HepG2 (cell line): ENCODE data around the gene WWC2. TPM values are rescaled to one million over a fixed set of nuclear protein-coding genes. Genes with fewer than 3 reads are reported as not detected.

Experiments used
- CBX5 ChIP-seq: sonication (generic); formaldehyde crosslinking; IDR thresholded peaks from 2 replicates; pipeline ENCODE4 v1.4.0; 2020; ENCODE audit warnings: missing genetic modification reagents, borderline replicate concordance
- ELF4 ChIP-seq: sonication (generic); formaldehyde crosslinking; IDR thresholded peaks from 2 replicates; pipeline ENCODE4 v1.5.0; 2020; ENCODE audit warnings: missing genetic modification reagents, mild to moderate bottlenecking, moderate library complexity, borderline replicate concordance
- ISX ChIP-seq: sonication (generic); formaldehyde crosslinking; conservative IDR thresholded peaks from 2 replicates; pipeline ENCODE4 v1.5.0; 2020; ENCODE audit warnings: missing genetic modification reagents
- KLF11 ChIP-seq: IDR thresholded peaks from 2 replicates; pipeline ENCODE4 v1.6.1; 2016; ENCODE audit warnings: missing compliant biosample characterization
- MYNN ChIP-seq: sonication (generic); formaldehyde crosslinking; IDR thresholded peaks from 2 replicates; pipeline ENCODE4 v1.4.0; 2020; ENCODE audit warnings: mild to moderate bottlenecking, low read depth, missing genetic modification reagents
- SOX13 ChIP-seq, 3 experiments: fragments of 450-650 bp in 1 of 3; sonication (generic) in 1 of 3; formaldehyde crosslinking in 1 of 3; IDR thresholded peaks in 2 of 3; conservative IDR thresholded peaks in 1 of 3; 2 replicates each; pipeline versions ENCODE4 v1.5.0 to v1.6.1; 2016 to 2020; ENCODE audit warnings: antibody characterized with exemption in 1 of 3, mild to moderate bottlenecking in 1 of 3, missing compliant biosample characterization in 1 of 3, missing genetic modification reagents in 1 of 3, moderate library complexity in 1 of 3
- SRSF1 ChIP-seq: fragments of 200-400 bp; formaldehyde crosslinking; optimal IDR thresholded peaks from 2 replicates; pipeline ENCODE3; 2017; ENCODE audit warnings: mild to moderate bottlenecking, low read depth, low read length, moderate library complexity
- ZNF101 ChIP-seq: sonication (generic); formaldehyde crosslinking; IDR thresholded peaks from 2 replicates; pipeline ENCODE4 v1.4.0; 2020; ENCODE audit warnings: mild to moderate bottlenecking, low read depth, missing genetic modification reagents, borderline replicate concordance
- ZNF33B ChIP-seq: sonication (generic); formaldehyde crosslinking; IDR thresholded peaks from 2 replicates; pipeline ENCODE4 v1.5.1; 2020; ENCODE audit warnings: mild to moderate bottlenecking, missing genetic modification reagents
- ZNF367 ChIP-seq: sonication (generic); formaldehyde crosslinking; IDR thresholded peaks from 2 replicates; pipeline ENCODE4 v1.4.0; 2020; ENCODE audit warnings: missing genetic modification reagents, borderline replicate concordance
- ZNF615 ChIP-seq: sonication (generic); formaldehyde crosslinking; IDR thresholded peaks from 2 replicates; pipeline ENCODE4 v1.5.0; 2020; ENCODE audit warnings: mild to moderate bottlenecking, missing genetic modification reagents, borderline replicate concordance
- ZNF788 ChIP-seq: sonication (generic); formaldehyde crosslinking; IDR thresholded peaks from 2 replicates; pipeline ENCODE4 v1.5.0; 2020; ENCODE audit warnings: mild to moderate bottlenecking, missing genetic modification reagents, borderline replicate concordance
- polyA plus RNA-seq, 8 experiments: library from polyadenylated mRNA; depleted of rRNA in 3 of 8; stranded (reverse) in 7 of 8; unstranded in 1 of 8; fragments of >200 nt; fragmentation: Illumina TruSeq in 4 of 8; extraction: Trizol in 4 of 8; gene quantifications; 2 replicates each; pipeline versions ENCODE4 v1.2.1 to v1.2.3, GENCODE V29; 2011 to 2016; ENCODE audit warnings: low read depth in 4 of 8, missing spikeins in 1 of 8, mixed read lengths in 1 of 8; ENCODE audit not compliant: insufficient read depth in 1 of 8
- total RNA-seq, 5 experiments: library from RNA; depleted of rRNA; stranded (reverse); fragments of >200 nt; fragmentation: Illumina TruSeq; extraction: Trizol; gene quantifications; 2 replicates each; pipeline ENCODE4 v1.2.3, GENCODE V29; 2016; ENCODE audit warnings: low read depth in 1 of 5
- TF ChIP-seq, protein P1 (sequence below): sonication (generic); formaldehyde crosslinking; IDR thresholded peaks from 2 replicates; pipeline ENCODE4 v1.5.1; 2020; ENCODE audit warnings: mild to moderate bottlenecking, missing genetic modification reagents
- TF ChIP-seq, protein P2 (sequence below): sonication (generic); formaldehyde crosslinking; IDR thresholded peaks from 2 replicates; pipeline ENCODE4 v1.9.0; 2021; ENCODE audit warnings: missing genetic modification reagents, mild to moderate bottlenecking, borderline replicate concordance
- TF ChIP-seq, protein P3 (sequence below): sonication (generic); formaldehyde crosslinking; IDR thresholded peaks from 2 replicates; pipeline ENCODE4 v1.4.0; 2020; ENCODE audit warnings: mild to moderate bottlenecking, missing genetic modification reagents
- TF ChIP-seq, protein P4 (sequence below): sonication (generic); formaldehyde crosslinking; IDR thresholded peaks from 2 replicates; pipeline ENCODE4 v1.5.1; 2020; ENCODE audit warnings: missing genetic modification reagents, mild to moderate bottlenecking, borderline replicate concordance
- TF ChIP-seq, protein P5 (sequence below): sonication (generic); formaldehyde crosslinking; IDR thresholded peaks from 2 replicates; pipeline ENCODE4 v1.5.1; 2020; ENCODE audit warnings: mild to moderate bottlenecking, missing genetic modification reagents, moderate library complexity

The WWC2 gene
- total and polyA plus RNA-seq, 2 of the 13 experiments (the other 11 are each of a cell fraction or from before 2014, with no cell fraction given), result 40.0 to 50.1 TPM

DNA sequence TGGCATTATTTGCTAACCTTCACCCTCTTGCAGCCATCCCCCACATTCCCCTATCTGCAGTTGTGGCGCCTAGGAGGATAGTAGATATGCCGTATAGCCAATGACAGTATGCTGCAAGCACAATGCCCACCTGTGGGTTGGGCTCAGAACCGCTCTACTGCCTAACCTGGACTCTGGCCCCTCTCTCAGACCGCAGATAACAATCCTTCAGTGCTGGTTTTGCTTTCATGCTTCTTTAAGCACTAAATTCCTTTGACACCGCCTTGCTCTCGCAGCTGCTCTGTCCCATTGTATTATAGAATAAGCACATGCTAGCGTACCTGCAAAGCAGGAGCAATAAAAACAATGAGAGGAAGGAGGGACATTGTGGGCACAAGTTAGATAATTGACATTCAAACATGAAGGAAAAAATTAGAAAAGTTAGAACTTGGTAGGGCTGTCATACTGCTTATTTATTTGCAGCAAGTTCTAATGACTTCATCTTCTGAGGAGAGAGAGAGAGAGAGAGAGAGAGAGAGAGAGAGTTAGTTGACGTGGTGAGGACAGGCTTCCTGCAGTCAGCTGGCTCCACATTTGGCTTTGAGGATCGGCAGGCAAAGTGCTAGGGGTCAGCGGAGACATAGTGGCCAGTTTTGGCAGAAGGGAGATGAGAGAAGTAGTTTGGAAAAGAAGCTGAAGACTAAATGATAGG, 55.8 kb downstream of the WWC2 start (continued):
- TF ChIP-seq ZNF788 (CRISPR knock-in tag) (no peak), CBX5 (CRISPR knock-in tag) (no peak), ELF4 (no peak), ZNF615 (no peak), ZNF33B (CRISPR knock-in tag) (no peak), SRSF1 (no peak), ZNF101 (CRISPR knock-in tag) (no peak), SOX13 (IDR thresholded peaks at IDR 0.05) (peak; percentile 69; the same call in 1 of the 2 replicates), SOX13 (CRISPR knock-in tag; conservative IDR thresholded peaks at IDR 0.05 in 1 of 2, IDR thresholded peaks at IDR 0.05 in 1 of 2) (peak in 1 of 2 experiments; percentile 83; a peak in 2 of 4 replicates), ISX (CRISPR knock-in tag) (no peak), MYNN (CRISPR knock-in tag) (no peak), ZNF367 (CRISPR knock-in tag) (no peak), KLF11 (CRISPR knock-in tag) (no peak)
- TF ChIP-seq, protein P1, sequence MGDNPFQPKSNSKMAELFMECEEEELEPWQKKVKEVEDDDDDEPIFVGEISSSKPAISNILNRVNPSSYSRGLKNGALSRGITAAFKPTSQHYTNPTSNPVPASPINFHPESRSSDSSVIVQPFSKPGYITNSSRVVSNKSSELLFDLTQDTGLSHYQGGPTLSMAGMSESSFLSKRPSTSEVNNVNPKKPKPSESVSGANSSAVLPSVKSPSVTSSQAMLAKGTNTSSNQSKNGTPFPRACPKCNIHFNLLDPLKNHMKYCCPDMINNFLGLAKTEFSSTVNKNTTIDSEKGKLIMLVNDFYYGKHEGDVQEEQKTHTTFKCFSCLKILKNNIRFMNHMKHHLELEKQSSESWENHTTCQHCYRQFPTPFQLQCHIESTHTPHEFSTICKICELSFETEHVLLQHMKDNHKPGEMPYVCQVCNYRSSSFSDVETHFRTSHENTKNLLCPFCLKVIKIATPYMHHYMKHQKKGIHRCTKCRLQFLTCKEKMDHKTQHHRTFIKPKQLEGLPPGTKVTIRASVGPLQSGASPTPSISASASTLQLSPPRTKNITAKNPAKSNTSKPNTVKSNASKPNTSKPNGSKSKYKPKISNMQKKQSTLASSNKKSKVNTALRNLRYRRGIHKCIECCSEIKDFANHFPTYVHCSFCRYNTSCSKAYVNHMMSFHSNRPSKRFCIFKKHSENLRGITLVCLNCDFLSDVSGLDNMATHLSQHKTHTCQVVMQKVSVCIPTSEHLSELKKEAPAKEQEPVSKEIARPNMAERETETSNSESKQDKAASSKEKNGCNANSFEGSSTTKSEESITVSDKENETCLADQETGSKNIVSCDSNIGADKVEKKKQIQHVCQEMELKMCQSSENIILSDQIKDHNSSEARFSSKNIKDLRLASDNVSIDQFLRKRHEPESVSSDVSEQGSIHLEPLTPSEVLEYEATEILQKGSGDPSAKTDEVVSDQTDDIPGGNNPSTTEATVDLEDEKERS (CRISPR knock-in tag), result no peak
- TF ChIP-seq, protein P2, sequence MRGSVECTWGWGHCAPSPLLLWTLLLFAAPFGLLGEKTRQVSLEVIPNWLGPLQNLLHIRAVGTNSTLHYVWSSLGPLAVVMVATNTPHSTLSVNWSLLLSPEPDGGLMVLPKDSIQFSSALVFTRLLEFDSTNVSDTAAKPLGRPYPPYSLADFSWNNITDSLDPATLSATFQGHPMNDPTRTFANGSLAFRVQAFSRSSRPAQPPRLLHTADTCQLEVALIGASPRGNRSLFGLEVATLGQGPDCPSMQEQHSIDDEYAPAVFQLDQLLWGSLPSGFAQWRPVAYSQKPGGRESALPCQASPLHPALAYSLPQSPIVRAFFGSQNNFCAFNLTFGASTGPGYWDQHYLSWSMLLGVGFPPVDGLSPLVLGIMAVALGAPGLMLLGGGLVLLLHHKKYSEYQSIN (CRISPR knock-in tag), result no peak
- TF ChIP-seq, protein P3, sequence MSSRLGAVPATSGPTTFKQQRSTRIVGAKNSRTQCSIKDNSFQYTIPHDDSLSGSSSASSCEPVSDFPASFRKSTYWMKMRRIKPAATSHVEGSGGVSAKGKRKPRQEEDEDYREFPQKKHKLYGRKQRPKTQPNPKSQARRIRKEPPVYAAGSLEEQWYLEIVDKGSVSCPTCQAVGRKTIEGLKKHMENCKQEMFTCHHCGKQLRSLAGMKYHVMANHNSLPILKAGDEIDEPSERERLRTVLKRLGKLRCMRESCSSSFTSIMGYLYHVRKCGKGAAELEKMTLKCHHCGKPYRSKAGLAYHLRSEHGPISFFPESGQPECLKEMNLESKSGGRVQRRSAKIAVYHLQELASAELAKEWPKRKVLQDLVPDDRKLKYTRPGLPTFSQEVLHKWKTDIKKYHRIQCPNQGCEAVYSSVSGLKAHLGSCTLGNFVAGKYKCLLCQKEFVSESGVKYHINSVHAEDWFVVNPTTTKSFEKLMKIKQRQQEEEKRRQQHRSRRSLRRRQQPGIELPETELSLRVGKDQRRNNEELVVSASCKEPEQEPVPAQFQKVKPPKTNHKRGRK (CRISPR knock-in tag), result no peak
- TF ChIP-seq, protein P4, sequence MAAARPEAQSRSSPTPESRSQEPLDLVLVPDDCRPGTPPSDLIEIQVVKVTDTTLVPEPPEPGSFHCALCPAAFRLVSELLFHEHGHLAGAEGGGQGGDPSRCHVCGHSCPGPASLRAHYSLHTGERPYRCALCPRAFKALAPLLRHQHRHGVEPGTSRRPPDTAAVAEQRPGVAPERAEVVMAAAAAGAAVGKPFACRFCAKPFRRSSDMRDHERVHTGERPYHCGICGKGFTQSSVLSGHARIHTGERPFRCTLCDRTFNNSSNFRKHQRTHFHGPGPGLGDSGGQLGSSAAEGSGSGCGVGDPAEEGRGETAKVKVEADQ (CRISPR knock-in tag), result no peak
- TF ChIP-seq, protein P5, sequence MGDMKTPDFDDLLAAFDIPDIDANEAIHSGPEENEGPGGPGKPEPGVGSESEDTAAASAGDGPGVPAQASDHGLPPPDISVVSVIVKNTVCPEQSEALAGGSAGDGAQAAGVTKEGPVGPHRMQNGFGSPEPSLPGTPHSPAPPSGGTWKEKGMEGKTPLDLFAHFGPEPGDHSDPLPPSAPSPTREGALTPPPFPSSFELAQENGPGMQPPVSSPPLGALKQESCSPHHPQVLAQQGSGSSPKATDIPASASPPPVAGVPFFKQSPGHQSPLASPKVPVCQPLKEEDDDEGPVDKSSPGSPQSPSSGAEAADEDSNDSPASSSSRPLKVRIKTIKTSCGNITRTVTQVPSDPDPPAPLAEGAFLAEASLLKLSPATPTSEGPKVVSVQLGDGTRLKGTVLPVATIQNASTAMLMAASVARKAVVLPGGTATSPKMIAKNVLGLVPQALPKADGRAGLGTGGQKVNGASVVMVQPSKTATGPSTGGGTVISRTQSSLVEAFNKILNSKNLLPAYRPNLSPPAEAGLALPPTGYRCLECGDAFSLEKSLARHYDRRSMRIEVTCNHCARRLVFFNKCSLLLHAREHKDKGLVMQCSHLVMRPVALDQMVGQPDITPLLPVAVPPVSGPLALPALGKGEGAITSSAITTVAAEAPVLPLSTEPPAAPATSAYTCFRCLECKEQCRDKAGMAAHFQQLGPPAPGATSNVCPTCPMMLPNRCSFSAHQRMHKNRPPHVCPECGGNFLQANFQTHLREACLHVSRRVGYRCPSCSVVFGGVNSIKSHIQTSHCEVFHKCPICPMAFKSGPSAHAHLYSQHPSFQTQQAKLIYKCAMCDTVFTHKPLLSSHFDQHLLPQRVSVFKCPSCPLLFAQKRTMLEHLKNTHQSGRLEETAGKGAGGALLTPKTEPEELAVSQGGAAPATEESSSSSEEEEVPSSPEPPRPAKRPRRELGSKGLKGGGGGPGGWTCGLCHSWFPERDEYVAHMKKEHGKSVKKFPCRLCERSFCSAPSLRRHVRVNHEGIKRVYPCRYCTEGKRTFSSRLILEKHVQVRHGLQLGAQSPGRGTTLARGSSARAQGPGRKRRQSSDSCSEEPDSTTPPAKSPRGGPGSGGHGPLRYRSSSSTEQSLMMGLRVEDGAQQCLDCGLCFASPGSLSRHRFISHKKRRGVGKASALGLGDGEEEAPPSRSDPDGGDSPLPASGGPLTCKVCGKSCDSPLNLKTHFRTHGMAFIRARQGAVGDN (CRISPR knock-in tag), result no peak
